GM21367 (cell line): Measurements from ENCODE around the gene CHD9.

ENCODE experiments used
- ATAC-seq: cut with Tn5 transposase; IDR thresholded peaks from one replicate; pipeline ENCODE4 v1.9.1; 2021; ENCODE audit not compliant: unreplicated experiment

The CHD9 gene

GRCh38 chr16:53356478-53357207 is 301.9 kb downstream of the CHD9 start:
- ATAC-seq: no peak

GRCh38 chr16:53357208-53357586 is 302.4 kb downstream of the CHD9 start:
- ATAC-seq: no peak

- no peak for ATAC-seq
These were observed 303.2 kb downstream of the CHD9 start for GRCh38 chr16:53357955-53358354.

GRCh38 chr16:53358884-53359283 is 304.1 kb downstream of the CHD9 start:
- ATAC-seq: no peak

GRCh38 chr16:53369921-53370320 is 315.1 kb downstream of the CHD9 start:
- ATAC-seq: no peak

GRCh38 chr16:53370827-53371226 is 316.0 kb downstream of the CHD9 start:
- ATAC-seq: no peak

- no peak for ATAC-seq
These were observed 318.4 kb downstream of the CHD9 start for GRCh38 chr16:53372992-53373871.

- ATAC-seq: no peak
These were observed 320.0 kb downstream of the CHD9 start for GRCh38 chr16:53374800-53375199.

- ATAC-seq: no peak
These were observed 323.3 kb downstream of the CHD9 start for GRCh38 chr16:53378138-53378537.
